Panc1 (cell line): ENCODE data around the gene EXOC6B. TPM values are rescaled to one million over a fixed set of nuclear protein-coding genes. Genes with fewer than 3 reads are reported as not detected.

Experiments
- ATAC-seq: fragments of 200-7000 bp; cut with Tn5 transposase; 2 replicates; pipeline ENCODE4 v1.9.1; 2020; ENCODE audit warnings: mild to moderate bottlenecking, moderate library complexity
- BruUV-seq: library from RNA; stranded (reverse); fragments of 400-500 nt; replicated peaks from 2 replicates; lab custom pipeline; 2021; lab: Mats Ljungman, UMichigan
- CTCF ChIA-PET: fragments of 300-600 bp; sonication (Branson Sonifier 250); formaldehyde crosslinking; loops from one replicate; lab custom pipeline; 2022; ENCODE audit warnings: antibody characterized with exemption; lab: Charles Lee
- POLR2A ChIA-PET: fragments of 300-600 bp; sonication (Branson Sonifier 250); formaldehyde crosslinking; loops from one replicate; lab custom pipeline; 2022; ENCODE audit warnings: antibody characterized with exemption; lab: Charles Lee
- DNase-seq: peaks from one replicate; pipeline ENCODE4 v3.0.0-alpha.2; 2010; ENCODE audit warnings: low read depth, low spot score
- H3K27ac ChIP-seq: 2 replicates; pipeline ENCODE4 v1.5.1; 2011; ENCODE audit warnings: mild to moderate bottlenecking, low read length, inconsistent platforms
- H3K27me3 ChIP-seq: fragments of 200-500 bp; sonication (Bioruptor generic); 2 replicates; pipeline ENCODE4 v1.6.0; 2014; ENCODE audit warnings: low read length, inconsistent platforms; ENCODE audit not compliant: control insufficient read depth, insufficient read depth
- H3K36me3 ChIP-seq: fragments of 200-500 bp; sonication (Bioruptor generic); 2 replicates; pipeline ENCODE4 v1.5.1; 2014; ENCODE audit warnings: inconsistent platforms, mild to moderate bottlenecking, low read length, moderate library complexity; ENCODE audit not compliant: control insufficient read depth, insufficient read depth
- H3K4me1 ChIP-seq: 2 replicates; pipeline ENCODE4 v1.5.1; 2011; ENCODE audit warnings: inconsistent platforms, mild to moderate bottlenecking, low read length, moderate library complexity; ENCODE audit not compliant: control insufficient read depth, insufficient read depth
- H3K4me3 ChIP-seq, 2 experiments: 2 replicates each; pipeline ENCODE4 v1.5.1; 2011 to 2012; ENCODE audit warnings: low read depth in 2 of 2, low read length in 2 of 2, mild to moderate bottlenecking in 2 of 2, inconsistent platforms in 1 of 2, moderate library complexity in 1 of 2
- H3K9me3 ChIP-seq: fragments of 200-500 bp; sonication (Bioruptor generic); 2 replicates; pipeline ENCODE4 v1.5.1; 2014; ENCODE audit warnings: low read depth, mild to moderate bottlenecking, inconsistent platforms, low read length, moderate library complexity; ENCODE audit not compliant: control insufficient read depth, insufficient read depth
- CTCF ChIP-seq: fragments of 450-650 bp; IDR thresholded peaks from 2 replicates; pipeline ENCODE4 v1.5.1; 2017; ENCODE audit warnings: mild to moderate bottlenecking
- POLR2AphosphoS5 ChIP-seq: IDR thresholded peaks from 2 replicates; pipeline ENCODE4 v1.6.1; 2012; ENCODE audit warnings: mild to moderate bottlenecking, low read depth, low read length, moderate library complexity
- REST ChIP-seq, 2 experiments: IDR thresholded peaks; 2 replicates each; pipeline ENCODE4 v1.6.1; 2011 to 2012; ENCODE audit warnings: low read depth in 2 of 2, control low read depth in 1 of 2, low read length in 1 of 2, mild to moderate bottlenecking in 1 of 2, moderate library complexity in 1 of 2; ENCODE audit not compliant: insufficient read depth in 1 of 2
- SIN3A ChIP-seq: IDR thresholded peaks from 2 replicates; pipeline ENCODE4 v1.6.1; 2012; ENCODE audit warnings: low read depth, mild to moderate bottlenecking, low read length, moderate library complexity, borderline replicate concordance; ENCODE audit not compliant: insufficient read depth
- TCF7L2 ChIP-seq: IDR thresholded peaks from 2 replicates; pipeline ENCODE4 v1.6.1; 2011; ENCODE audit warnings: mild to moderate bottlenecking, low read depth, low read length, inconsistent platforms
- in situ Hi-C: cut with HindIII; loops from 2 replicates; pipeline ENCODE4 v1.10.0; 2016; ENCODE audit warnings: low sequenced_read_pairs, low pct_unique_long_range_greater_than_20kb
- intact Hi-C: fragments of 100-400 bp; cut with micrococcal nuclease; formaldehyde crosslinking; loops from one replicate; pipeline ENCODE4 v1.10.0; 2022; ENCODE audit not compliant: unreplicated experiment
- total RNA-seq: library from RNA; stranded (reverse); gene quantifications from one replicate; pipeline ENCODE4 v1.2.1, GENCODE V29; 2021; ENCODE audit not compliant: unreplicated experiment

EXOC6B gene
- total RNA-seq, 1 experiment from 2014 or later: 23.2 TPM

- ATAC-seq (no peak), DNase-seq (no peak)
- Histone ChIP-seq H3K4me3 (no peak overlapping the region), H3K27ac (no peak overlapping the region), H3K9me3 (no peaks in the 10 kb centered on the region), H3K36me3 (no peaks in the 10 kb centered on the region), H3K27me3 (no peaks in the 10 kb centered on the region), H3K4me1 (no peaks in the 10 kb centered on the region)
- BruUV-seq: no TSS peak
- POLR2A ChIA-PET: no interaction called here
- TF ChIP-seq CTCF: no peak
- TF ChIP-seq SIN3A: no peak
- TF ChIP-seq REST (IDR thresholded peaks at IDR 0.05; ENCODE audit: insufficient read depth in 1 of 2, low read depth in 2 of 2, low read length in 1 of 2): no peak
- no peak for TF ChIP-seq TCF7L2
- in situ Hi-C loops: no loop called here
- intact Hi-C loops: no loop called here
- CTCF ChIA-PET: no interaction called here
These were observed 299.2 kb downstream of the EXOC6B start for GRCh38 chr2:72526623-72527022.

GRCh38 chr2:72524071-72524470, 301.8 kb downstream of the EXOC6B start:
- CTCF ChIA-PET: no interaction called here
- no peaks in the 10 kb centered on the region for H3K4me1 ChIP-seq
- BruUV-seq: no TSS peak
- no peak overlapping the region for H3K27ac ChIP-seq
- no peaks in the 10 kb centered on the region for H3K36me3 ChIP-seq
- ATAC-seq (no peak), DNase-seq (no peak)
- no peak for TF ChIP-seq TCF7L2
- no peaks in the 10 kb centered on the region for H3K27me3 ChIP-seq
- H3K9me3 ChIP-seq: no peaks in the 10 kb centered on the region
- intact Hi-C loops: no loop called here
- POLR2A ChIA-PET: no interaction called here
- no peak overlapping the region for H3K4me3 ChIP-seq
- in situ Hi-C loops: no loop called here

- no peaks in the 10 kb centered on the region for H3K36me3 ChIP-seq
- ChIA-PET POLR2A (no interaction called here), CTCF (no interaction called here)
- in situ Hi-C loops: no loop called here
- no peak overlapping the region for H3K27ac ChIP-seq
- no peaks in the 10 kb centered on the region for H3K9me3 ChIP-seq
- no peak for DNase-seq
- no peaks in the 10 kb centered on the region for H3K27me3 ChIP-seq
- no TSS peak for BruUV-seq
- TF ChIP-seq CTCF (no peak), REST (IDR thresholded peaks at IDR 0.05; ENCODE audit: insufficient read depth in 1 of 2, low read depth in 2 of 2, low read length in 1 of 2) (no peak), POLR2AphosphoS5 (no peak), TCF7L2 (no peak), SIN3A (no peak)
- intact Hi-C loops: no loop called here
- ATAC-seq: no peak
- H3K4me1 ChIP-seq: no peaks in the 10 kb centered on the region
- H3K4me3 ChIP-seq: no peak overlapping the region
These were observed 310.1 kb downstream of the EXOC6B start for GRCh38 chr2:72515696-72516095.
